WTC11 (cell line): Measurements from ENCODE around the gene SLC2A11. TPM values are rescaled to one million over a fixed set of nuclear protein-coding genes. Genes with fewer than 3 reads are reported as not detected.

ENCODE experiments used
- ATAC-seq: fragments of 200-7000 bp; cut with Tn5 transposase; 2 replicates; pipeline ENCODE4 v1.10.0; 2021; ENCODE audit warnings: mild to moderate bottlenecking, moderate library complexity
- CTCF ChIA-PET: fragments of 300-600 bp; sonication (Branson Sonifier 250); formaldehyde crosslinking; loops from one replicate; lab custom pipeline; 2021; ENCODE audit warnings: antibody characterized with exemption; lab: Charles Lee
- POLR2A ChIA-PET: fragments of 350-600 bp; sonication (Branson Sonifier 250); formaldehyde crosslinking; loops from one replicate; lab custom pipeline; 2021; ENCODE audit warnings: antibody characterized with exemption; lab: Charles Lee
- DNase-seq: peaks from one replicate; pipeline ENCODE4 v3.0.0; 2021; ENCODE audit warnings: low spot score
- H3K27ac Mint-ChIP-seq: 2 replicates; pipeline ENCODE4 v1.8.0; 2021; ENCODE audit warnings: mixed read lengths
- H3K27me3 Mint-ChIP-seq: 2 replicates; pipeline ENCODE4 v1.8.0; 2021; ENCODE audit warnings: low read depth, mild to moderate bottlenecking, moderate library complexity, mixed read lengths
- H3K36me3 Mint-ChIP-seq: 2 replicates; pipeline ENCODE4 v1.8.0; 2021; ENCODE audit warnings: mixed read lengths
- H3K4me1 Mint-ChIP-seq: 2 replicates; pipeline ENCODE4 v1.8.0; 2022; ENCODE audit warnings: mixed read lengths
- H3K4me3 Mint-ChIP-seq: 2 replicates; pipeline ENCODE4 v1.8.0; 2021; ENCODE audit warnings: mild to moderate bottlenecking, moderate library complexity, mixed read lengths
- H3K9me3 Mint-ChIP-seq: 2 replicates; pipeline ENCODE4 v1.8.0; 2021; ENCODE audit warnings: mixed read lengths
- ATF1 ChIP-seq: sonication (generic); formaldehyde crosslinking; IDR thresholded peaks from 2 replicates; pipeline ENCODE4 v1.8.1; 2023; ENCODE audit warnings: mild to moderate bottlenecking, moderate library complexity, missing genetic modification reagents
- ELF4 ChIP-seq: sonication (generic); formaldehyde crosslinking; IDR thresholded peaks from 2 replicates; pipeline ENCODE4 v1.8.1; 2022; ENCODE audit warnings: low read depth, mild to moderate bottlenecking, moderate library complexity, missing genetic modification reagents
- ESRRA ChIP-seq: sonication (generic); formaldehyde crosslinking; IDR thresholded peaks from 2 replicates; pipeline ENCODE4 v1.8.1; 2022; ENCODE audit warnings: mild to moderate bottlenecking, missing genetic modification reagents, borderline replicate concordance
- GRHL2 ChIP-seq: fragments of 250-450 bp; sonication (Bioruptor Pico); IDR thresholded peaks from 2 replicates; pipeline ENCODE4 v1.8.0; 2022; ENCODE audit warnings: mild to moderate bottlenecking, moderate library complexity; ENCODE audit not compliant: insufficient replicate concordance, severe bottlenecking
- GTF2I ChIP-seq: fragments of 250-450 bp; sonication (Bioruptor Pico); conservative IDR thresholded peaks from 2 replicates; pipeline ENCODE4 v1.4.0; 2021; ENCODE audit warnings: mild to moderate bottlenecking
- IRF2 ChIP-seq: sonication (generic); formaldehyde crosslinking; IDR thresholded peaks from 2 replicates; pipeline ENCODE4 v1.8.0; 2022; ENCODE audit warnings: low read depth, missing genetic modification reagents, borderline replicate concordance
- JAZF1 ChIP-seq: fragments of 250-450 bp; sonication (Bioruptor Pico); IDR thresholded peaks from 2 replicates; pipeline ENCODE4 v1.9.0; 2021; ENCODE audit warnings: moderate library complexity, mild to moderate bottlenecking, inconsistent platforms
- SMAD3 ChIP-seq: sonication (generic); formaldehyde crosslinking; IDR thresholded peaks from 2 replicates; pipeline ENCODE4 v1.8.0; 2022; ENCODE audit warnings: missing genetic modification reagents, mild to moderate bottlenecking, borderline replicate concordance
- SP1 ChIP-seq: sonication (generic); formaldehyde crosslinking; conservative IDR thresholded peaks from 2 replicates; pipeline ENCODE4 v1.8.1; 2022; ENCODE audit warnings: missing genetic modification reagents
- TCF7 ChIP-seq: sonication (generic); formaldehyde crosslinking; IDR thresholded peaks from 2 replicates; pipeline ENCODE4 v1.8.0; 2022; ENCODE audit warnings: mild to moderate bottlenecking, low read depth, missing genetic modification reagents, moderate library complexity
- ZNF263 ChIP-seq: sonication (generic); formaldehyde crosslinking; IDR thresholded peaks from 2 replicates; pipeline ENCODE4 v1.8.1; 2022; ENCODE audit warnings: low read depth, mild to moderate bottlenecking, moderate library complexity, missing genetic modification reagents
- ZNF416 ChIP-seq: fragments of 250-450 bp; sonication (Bioruptor Pico); IDR thresholded peaks from 2 replicates; pipeline ENCODE4 v1.9.0; 2021; ENCODE audit warnings: mild to moderate bottlenecking, inconsistent platforms
- total RNA-seq: library from RNA; stranded (reverse); gene quantifications from 3 replicates; pipeline ENCODE4 v1.2.3, GENCODE V29; 2021
- TF ChIP-seq, protein P1 (sequence below): sonication (generic); formaldehyde crosslinking; IDR thresholded peaks from 2 replicates; pipeline ENCODE4 v1.8.0; 2023; ENCODE audit warnings: missing genetic modification reagents
- TF ChIP-seq, protein P2 (sequence below): sonication (generic); formaldehyde crosslinking; IDR thresholded peaks from 2 replicates; pipeline ENCODE4 v1.8.1; 2022; ENCODE audit warnings: mild to moderate bottlenecking, missing genetic modification reagents, moderate library complexity, borderline replicate concordance
- TF ChIP-seq, protein P3 (sequence below): fragments of 250-450 bp; sonication (Bioruptor Pico); IDR thresholded peaks from 2 replicates; pipeline ENCODE4 v1.9.0; 2021; ENCODE audit warnings: moderate library complexity, mild to moderate bottlenecking, inconsistent platforms, borderline replicate concordance
- TF ChIP-seq, protein P4 (sequence below): sonication (generic); formaldehyde crosslinking; IDR thresholded peaks from 2 replicates; pipeline ENCODE4 v1.8.1; 2023; ENCODE audit warnings: mild to moderate bottlenecking, missing genetic modification reagents
- TF ChIP-seq, protein P5 (sequence below): sonication (generic); formaldehyde crosslinking; IDR thresholded peaks from 2 replicates; pipeline ENCODE4 v1.8.1; 2022; ENCODE audit warnings: missing genetic modification reagents, borderline replicate concordance
- TF ChIP-seq, protein P6 (sequence below): fragments of 250-450 bp; sonication (Bioruptor Pico); IDR thresholded peaks from 2 replicates; pipeline ENCODE4 v1.9.0; 2021; ENCODE audit warnings: mild to moderate bottlenecking, borderline replicate concordance
- TF ChIP-seq, protein P7 (sequence below): sonication (generic); formaldehyde crosslinking; IDR thresholded peaks from 2 replicates; pipeline ENCODE4 v1.8.0; 2023; ENCODE audit warnings: mild to moderate bottlenecking, missing genetic modification reagents

The SLC2A11 gene
- total RNA-seq, 1 experiment from 2014 or later = 19.9 TPM

DNA sequence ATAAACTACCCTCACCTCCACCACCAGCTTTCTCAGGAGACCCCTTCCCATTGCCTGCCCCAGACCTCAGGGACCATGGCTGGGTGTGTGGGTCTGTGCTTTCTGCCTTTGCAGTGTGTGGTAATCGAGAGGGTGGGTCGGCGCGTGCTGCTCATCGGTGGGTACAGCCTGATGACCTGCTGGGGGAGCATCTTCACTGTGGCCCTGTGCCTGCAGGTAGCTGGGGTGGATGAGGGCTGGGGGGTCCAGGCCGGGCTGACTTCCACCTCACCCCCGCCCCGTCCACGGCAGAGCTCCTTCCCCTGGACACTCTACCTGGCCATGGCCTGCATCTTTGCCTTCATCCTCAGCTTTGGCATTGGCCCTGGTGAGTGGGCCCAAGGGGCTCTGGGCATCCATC, 26.0 kb downstream of the SLC2A11 start (continued):
- TF ChIP-seq, protein P1, sequence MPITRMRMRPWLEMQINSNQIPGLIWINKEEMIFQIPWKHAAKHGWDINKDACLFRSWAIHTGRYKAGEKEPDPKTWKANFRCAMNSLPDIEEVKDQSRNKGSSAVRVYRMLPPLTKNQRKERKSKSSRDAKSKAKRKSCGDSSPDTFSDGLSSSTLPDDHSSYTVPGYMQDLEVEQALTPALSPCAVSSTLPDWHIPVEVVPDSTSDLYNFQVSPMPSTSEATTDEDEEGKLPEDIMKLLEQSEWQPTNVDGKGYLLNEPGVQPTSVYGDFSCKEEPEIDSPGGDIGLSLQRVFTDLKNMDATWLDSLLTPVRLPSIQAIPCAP (CRISPR knock-in tag) = no peak
- no peak for TF ChIP-seq SP1
- TF ChIP-seq, protein P2, sequence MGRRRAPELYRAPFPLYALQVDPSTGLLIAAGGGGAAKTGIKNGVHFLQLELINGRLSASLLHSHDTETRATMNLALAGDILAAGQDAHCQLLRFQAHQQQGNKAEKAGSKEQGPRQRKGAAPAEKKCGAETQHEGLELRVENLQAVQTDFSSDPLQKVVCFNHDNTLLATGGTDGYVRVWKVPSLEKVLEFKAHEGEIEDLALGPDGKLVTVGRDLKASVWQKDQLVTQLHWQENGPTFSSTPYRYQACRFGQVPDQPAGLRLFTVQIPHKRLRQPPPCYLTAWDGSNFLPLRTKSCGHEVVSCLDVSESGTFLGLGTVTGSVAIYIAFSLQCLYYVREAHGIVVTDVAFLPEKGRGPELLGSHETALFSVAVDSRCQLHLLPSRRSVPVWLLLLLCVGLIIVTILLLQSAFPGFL (CRISPR knock-in tag) = no peak
- TF ChIP-seq SMAD3 (CRISPR knock-in tag) = no peak
- TF ChIP-seq, all 79 proteins: peak for 0

DNA sequence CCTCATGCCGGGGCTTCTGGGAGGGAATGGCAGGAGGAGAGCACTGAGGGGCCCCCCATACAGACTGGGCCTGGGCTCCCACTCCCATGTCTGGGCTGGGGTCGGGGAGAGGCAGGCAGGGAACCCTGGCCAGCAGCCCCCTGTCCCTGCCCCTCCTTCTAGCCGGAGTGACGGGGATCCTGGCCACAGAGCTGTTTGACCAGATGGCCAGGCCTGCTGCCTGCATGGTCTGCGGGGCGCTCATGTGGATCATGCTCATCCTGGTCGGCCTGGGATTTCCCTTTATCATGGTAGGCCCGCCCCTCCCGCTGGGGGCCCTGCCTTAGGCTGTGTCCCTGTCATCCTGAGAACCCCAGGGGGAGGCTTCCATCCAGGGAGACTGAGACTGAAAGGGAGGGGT, 26.5 kb downstream of the SLC2A11 start:
- TF ChIP-seq ESRRA (CRISPR knock-in tag) (no peak), IRF2 (CRISPR knock-in tag) (no peak), ELF4 (no peak), ATF1 (no peak), JAZF1 (CRISPR knock-in tag) (no peak), ZNF263 (CRISPR knock-in tag) (no peak), GRHL2 (CRISPR knock-in tag) (no peak), TCF7 (CRISPR knock-in tag) (no peak), ZNF416 (CRISPR knock-in tag) (no peak), GTF2I (CRISPR knock-in tag) (no peak)
- TF ChIP-seq, protein P3, sequence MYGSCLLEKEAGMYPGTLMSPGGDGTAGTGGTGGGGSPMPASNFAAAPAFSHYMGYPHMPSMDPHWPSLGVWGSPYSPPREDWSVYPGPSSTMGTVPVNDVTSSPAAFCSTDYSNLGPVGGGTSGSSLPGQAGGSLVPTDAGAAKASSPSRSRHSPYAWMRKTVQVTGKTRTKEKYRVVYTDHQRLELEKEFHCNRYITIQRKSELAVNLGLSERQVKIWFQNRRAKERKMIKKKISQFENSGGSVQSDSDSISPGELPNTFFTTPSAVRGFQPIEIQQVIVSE (CRISPR knock-in tag) = no peak
- TF ChIP-seq, protein P4, sequence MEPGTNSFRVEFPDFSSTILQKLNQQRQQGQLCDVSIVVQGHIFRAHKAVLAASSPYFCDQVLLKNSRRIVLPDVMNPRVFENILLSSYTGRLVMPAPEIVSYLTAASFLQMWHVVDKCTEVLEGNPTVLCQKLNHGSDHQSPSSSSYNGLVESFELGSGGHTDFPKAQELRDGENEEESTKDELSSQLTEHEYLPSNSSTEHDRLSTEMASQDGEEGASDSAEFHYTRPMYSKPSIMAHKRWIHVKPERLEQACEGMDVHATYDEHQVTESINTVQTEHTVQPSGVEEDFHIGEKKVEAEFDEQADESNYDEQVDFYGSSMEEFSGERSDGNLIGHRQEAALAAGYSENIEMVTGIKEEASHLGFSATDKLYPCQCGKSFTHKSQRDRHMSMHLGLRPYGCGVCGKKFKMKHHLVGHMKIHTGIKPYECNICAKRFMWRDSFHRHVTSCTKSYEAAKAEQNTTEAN (CRISPR knock-in tag) = no peak
- TF ChIP-seq, protein P5, sequence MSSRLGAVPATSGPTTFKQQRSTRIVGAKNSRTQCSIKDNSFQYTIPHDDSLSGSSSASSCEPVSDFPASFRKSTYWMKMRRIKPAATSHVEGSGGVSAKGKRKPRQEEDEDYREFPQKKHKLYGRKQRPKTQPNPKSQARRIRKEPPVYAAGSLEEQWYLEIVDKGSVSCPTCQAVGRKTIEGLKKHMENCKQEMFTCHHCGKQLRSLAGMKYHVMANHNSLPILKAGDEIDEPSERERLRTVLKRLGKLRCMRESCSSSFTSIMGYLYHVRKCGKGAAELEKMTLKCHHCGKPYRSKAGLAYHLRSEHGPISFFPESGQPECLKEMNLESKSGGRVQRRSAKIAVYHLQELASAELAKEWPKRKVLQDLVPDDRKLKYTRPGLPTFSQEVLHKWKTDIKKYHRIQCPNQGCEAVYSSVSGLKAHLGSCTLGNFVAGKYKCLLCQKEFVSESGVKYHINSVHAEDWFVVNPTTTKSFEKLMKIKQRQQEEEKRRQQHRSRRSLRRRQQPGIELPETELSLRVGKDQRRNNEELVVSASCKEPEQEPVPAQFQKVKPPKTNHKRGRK = no peak
- DNase-seq (no peak), ATAC-seq (no peak)
- no peaks in the 10 kb centered on the region for H3K27me3 Mint-ChIP-seq
- no peaks in the 10 kb centered on the region for H3K9me3 Mint-ChIP-seq
- CTCF ChIA-PET = interaction anchor here (2.5 to 3.0 kb wide), 2 partner anchors 10 to 35 kb away, joined by 6 to 10 read pairs; partner anchors contain the start of gene MIF
- peaks cover 10% of the 10 kb centered on the region for H3K36me3 Mint-ChIP-seq
- no peaks in the 10 kb centered on the region for H3K4me1 Mint-ChIP-seq
- POLR2A ChIA-PET = no interaction called here
- no peak overlapping the region for H3K27ac Mint-ChIP-seq
- no peak overlapping the region for H3K4me3 Mint-ChIP-seq

DNA sequence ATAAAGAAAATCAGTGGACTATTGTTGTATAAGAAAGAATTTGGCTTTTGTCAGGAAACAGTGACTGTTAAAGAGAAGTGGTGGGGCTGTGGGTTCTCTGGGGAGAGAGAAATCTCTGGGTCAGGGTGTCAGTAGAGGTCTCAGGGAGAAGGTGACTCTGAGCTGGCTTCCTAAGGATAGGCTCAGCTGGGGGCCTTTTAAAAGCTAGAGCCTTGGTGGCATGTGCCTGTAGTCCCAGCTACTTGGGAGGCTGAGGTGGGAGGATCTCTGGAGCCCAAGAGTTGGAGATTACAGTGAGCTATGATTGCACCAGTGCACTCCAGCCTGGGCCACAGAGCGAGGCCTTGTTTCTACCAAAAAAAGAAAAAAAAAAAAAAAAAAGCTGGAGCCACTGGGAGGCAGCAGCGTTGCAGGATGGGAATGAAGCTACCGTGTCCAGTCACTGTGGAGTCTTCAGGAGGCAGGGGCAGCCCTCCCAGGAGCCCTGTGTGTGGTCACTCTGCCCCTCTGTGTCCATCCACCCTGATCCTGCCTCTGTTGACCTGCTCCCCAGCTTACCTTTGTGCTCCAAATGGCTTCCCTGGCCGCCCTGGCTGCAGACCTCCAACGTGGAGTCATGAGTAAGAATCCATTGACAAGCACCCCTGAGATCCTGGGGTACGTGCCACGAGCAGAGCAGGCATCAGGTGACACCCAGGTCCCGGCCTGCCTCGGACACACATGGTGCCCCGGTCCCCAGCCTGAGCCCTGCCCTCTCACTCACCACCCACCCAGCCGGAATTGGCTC, 31.1 kb downstream of the SLC2A11 start:
- Mint-ChIP-seq H3K9me3 (peaks cover 27% of the 10 kb centered on the region), H3K27ac (no peak overlapping the region), H3K4me1 (peaks cover 22% of the 10 kb centered on the region), H3K27me3 (peaks cover 16% of the 10 kb centered on the region), H3K4me3 (no peak overlapping the region), H3K36me3 (peaks cover 28% of the 10 kb centered on the region)
- CTCF ChIA-PET = interaction anchor here (0.6 to 2.3 kb wide), 18 partner anchors 9 to 617 kb away, joined by 3 to 19 read pairs (median 5); partner anchors contain the start of genes MMP11 and SLC2A11
- POLR2A ChIA-PET = interaction anchor here (0.6 to 1.1 kb wide), 3 partner anchors 31 to 1936 kb away, joined by 3 to 12 read pairs (median 7); partner anchors contain the start of genes PPM1F and SLC2A11
- peak; percentile 59 for ATAC-seq
- DNase-seq = no peak
- TF ChIP-seq, protein P6, sequence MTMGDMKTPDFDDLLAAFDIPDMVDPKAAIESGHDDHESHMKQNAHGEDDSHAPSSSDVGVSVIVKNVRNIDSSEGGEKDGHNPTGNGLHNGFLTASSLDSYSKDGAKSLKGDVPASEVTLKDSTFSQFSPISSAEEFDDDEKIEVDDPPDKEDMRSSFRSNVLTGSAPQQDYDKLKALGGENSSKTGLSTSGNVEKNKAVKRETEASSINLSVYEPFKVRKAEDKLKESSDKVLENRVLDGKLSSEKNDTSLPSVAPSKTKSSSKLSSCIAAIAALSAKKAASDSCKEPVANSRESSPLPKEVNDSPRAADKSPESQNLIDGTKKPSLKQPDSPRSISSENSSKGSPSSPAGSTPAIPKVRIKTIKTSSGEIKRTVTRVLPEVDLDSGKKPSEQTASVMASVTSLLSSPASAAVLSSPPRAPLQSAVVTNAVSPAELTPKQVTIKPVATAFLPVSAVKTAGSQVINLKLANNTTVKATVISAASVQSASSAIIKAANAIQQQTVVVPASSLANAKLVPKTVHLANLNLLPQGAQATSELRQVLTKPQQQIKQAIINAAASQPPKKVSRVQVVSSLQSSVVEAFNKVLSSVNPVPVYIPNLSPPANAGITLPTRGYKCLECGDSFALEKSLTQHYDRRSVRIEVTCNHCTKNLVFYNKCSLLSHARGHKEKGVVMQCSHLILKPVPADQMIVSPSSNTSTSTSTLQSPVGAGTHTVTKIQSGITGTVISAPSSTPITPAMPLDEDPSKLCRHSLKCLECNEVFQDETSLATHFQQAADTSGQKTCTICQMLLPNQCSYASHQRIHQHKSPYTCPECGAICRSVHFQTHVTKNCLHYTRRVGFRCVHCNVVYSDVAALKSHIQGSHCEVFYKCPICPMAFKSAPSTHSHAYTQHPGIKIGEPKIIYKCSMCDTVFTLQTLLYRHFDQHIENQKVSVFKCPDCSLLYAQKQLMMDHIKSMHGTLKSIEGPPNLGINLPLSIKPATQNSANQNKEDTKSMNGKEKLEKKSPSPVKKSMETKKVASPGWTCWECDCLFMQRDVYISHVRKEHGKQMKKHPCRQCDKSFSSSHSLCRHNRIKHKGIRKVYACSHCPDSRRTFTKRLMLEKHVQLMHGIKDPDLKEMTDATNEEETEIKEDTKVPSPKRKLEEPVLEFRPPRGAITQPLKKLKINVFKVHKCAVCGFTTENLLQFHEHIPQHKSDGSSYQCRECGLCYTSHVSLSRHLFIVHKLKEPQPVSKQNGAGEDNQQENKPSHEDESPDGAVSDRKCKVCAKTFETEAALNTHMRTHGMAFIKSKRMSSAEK (CRISPR knock-in tag) = no peak
- TF ChIP-seq, protein P7, sequence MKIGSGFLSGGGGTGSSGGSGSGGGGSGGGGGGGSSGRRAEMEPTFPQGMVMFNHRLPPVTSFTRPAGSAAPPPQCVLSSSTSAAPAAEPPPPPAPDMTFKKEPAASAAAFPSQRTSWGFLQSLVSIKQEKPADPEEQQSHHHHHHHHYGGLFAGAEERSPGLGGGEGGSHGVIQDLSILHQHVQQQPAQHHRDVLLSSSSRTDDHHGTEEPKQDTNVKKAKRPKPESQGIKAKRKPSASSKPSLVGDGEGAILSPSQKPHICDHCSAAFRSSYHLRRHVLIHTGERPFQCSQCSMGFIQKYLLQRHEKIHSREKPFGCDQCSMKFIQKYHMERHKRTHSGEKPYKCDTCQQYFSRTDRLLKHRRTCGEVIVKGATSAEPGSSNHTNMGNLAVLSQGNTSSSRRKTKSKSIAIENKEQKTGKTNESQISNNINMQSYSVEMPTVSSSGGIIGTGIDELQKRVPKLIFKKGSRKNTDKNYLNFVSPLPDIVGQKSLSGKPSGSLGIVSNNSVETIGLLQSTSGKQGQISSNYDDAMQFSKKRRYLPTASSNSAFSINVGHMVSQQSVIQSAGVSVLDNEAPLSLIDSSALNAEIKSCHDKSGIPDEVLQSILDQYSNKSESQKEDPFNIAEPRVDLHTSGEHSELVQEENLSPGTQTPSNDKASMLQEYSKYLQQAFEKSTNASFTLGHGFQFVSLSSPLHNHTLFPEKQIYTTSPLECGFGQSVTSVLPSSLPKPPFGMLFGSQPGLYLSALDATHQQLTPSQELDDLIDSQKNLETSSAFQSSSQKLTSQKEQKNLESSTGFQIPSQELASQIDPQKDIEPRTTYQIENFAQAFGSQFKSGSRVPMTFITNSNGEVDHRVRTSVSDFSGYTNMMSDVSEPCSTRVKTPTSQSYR (CRISPR knock-in tag) = no peak
